Measurements from ENCODE around the gene KIF25.

DNA sequence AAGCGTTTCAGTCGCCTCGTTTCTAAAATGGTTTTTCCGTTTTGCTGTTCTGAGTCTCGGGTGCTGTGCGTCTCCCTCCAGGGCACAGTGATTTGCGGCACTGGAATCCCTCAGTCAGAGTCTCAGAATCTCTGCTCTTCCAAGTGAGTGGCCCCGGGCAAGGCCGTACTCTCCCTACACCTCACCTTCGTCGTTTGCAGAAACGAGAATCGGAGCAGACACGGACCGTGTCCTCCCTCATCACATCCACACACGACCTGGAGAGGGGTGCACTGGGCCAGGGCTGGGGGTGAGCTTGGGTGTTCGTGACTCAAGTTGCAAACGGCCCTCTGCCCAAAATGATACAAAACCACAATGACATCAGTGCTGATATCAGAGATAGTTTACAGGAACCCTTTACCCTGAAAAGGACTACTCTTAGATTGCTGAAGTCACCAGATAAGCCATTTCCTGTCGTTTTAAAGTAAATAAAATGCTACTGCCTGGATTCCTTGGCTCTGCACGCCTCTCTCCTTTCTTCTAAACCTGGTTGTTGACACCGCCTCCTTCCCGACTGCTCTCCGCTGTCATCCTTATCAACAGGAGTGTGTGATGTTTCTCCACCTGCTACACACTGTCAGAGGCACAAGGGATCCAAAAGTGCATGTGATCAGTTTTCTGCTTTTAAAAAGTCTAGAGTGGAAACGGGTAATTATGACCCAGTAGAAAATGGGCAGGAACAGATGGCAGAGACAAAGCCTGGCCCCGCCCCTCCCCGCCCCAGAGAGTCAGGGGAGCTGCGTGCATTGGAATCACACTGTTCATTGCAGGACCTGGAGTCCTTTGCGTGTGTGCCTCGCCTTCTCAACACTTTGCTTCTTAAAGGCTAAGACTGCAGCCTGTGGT is 38.4 kb downstream of the KIF25 start:
- TF ChIP-seq CTCF (IDR thresholded peaks at IDR 0.05) (no peak), BCL3 (IDR thresholded peaks at IDR 0.05) (no peak), REST (IDR thresholded peaks at IDR 0.05) (no peak), EP300 (IDR thresholded peaks at IDR 0.05) (no peak), ZC3H11A (IDR thresholded peaks at IDR 0.05) (no peak), HDAC2 (IDR thresholded peaks at IDR 0.05) (no peak), RCOR1 (IDR thresholded peaks at IDR 0.05; ENCODE audit: low read depth, low read length) (no peak), ZFP36 (IDR thresholded peaks at IDR 0.05; ENCODE audit: borderline replicate concordance, partially characterized antibody) (no peak), POLR2A (IDR thresholded peaks at IDR 0.05; ENCODE audit: low read length) (no peak), BHLHE40 (IDR thresholded peaks at IDR 0.05; ENCODE audit: low read depth, low read length) (no peak)

All from A549 (cell line).